CD4-positive, CD25-positive, alpha-beta regulatory T cell (primary cell): Measurements from ENCODE around the gene EPYC. TPM values are rescaled to one million over a fixed set of nuclear protein-coding genes. Genes with fewer than 3 reads are reported as not detected.

Experiments
- ATAC-seq, 2 donors: fragments of 150-1000 bp; cut with Tn5 transposase; one replicate each; pipeline ENCODE4 v1.10.0; 2021; ENCODE audit warnings: low read depth in 2 of 2, moderate number of reproducible peaks in 2 of 2, moderate library complexity in 1 of 2
- DNase-seq, 3 donors: peaks; one replicate each; pipeline versions ENCODE4 v3.0.0 to v3.0.0-alpha.2; 2012 to 2022; ENCODE audit warnings: mixed read lengths in 1 of 3
- H3K27ac ChIP-seq: one replicate; pipeline ENCODE4 v1.7.0; 2013; ENCODE audit warnings: mild to moderate bottlenecking, low read length; ENCODE audit not compliant: insufficient read depth, poor library complexity, severe bottlenecking
- H3K27me3 ChIP-seq: one replicate; pipeline ENCODE4 v1.7.0; 2013; ENCODE audit warnings: low read length; ENCODE audit not compliant: control insufficient read depth, insufficient read depth
- H3K36me3 ChIP-seq: one replicate; pipeline ENCODE4 v1.7.0; 2013; ENCODE audit warnings: mild to moderate bottlenecking, low read length, moderate library complexity; ENCODE audit not compliant: control insufficient read depth, insufficient read depth
- H3K4me1 ChIP-seq: 2 replicates; pipeline ENCODE4 v1.7.0; 2013; ENCODE audit warnings: mild to moderate bottlenecking, low read length; ENCODE audit not compliant: insufficient read depth, control insufficient read depth, poor library complexity, severe bottlenecking
- H3K4me3 ChIP-seq: one replicate; pipeline ENCODE4 v1.7.0; 2013; ENCODE audit warnings: low read depth, mild to moderate bottlenecking, low read length, moderate library complexity
- H3K9me3 ChIP-seq, 2 experiments: 1 replicate in 1 of 2; 2 replicates in 1 of 2; pipeline ENCODE4 v1.7.0; 2013; ENCODE audit warnings: low read length in 2 of 2, mild to moderate bottlenecking in 1 of 2, moderate library complexity in 1 of 2; ENCODE audit not compliant: control insufficient read depth in 2 of 2
- H3K27ac Mint-ChIP-seq, 3 donors: one replicate each; pipeline ENCODE4 v1.8.0; 2020 to 2022; ENCODE audit warnings: mild to moderate bottlenecking in 3 of 3, mixed read lengths in 3 of 3, moderate library complexity in 2 of 3
- H3K27me3 Mint-ChIP-seq: one replicate; pipeline ENCODE4 v1.8.0; 2022; ENCODE audit warnings: mild to moderate bottlenecking, mixed read lengths
- H3K36me3 Mint-ChIP-seq: one replicate; pipeline ENCODE4 v1.8.0; 2020; ENCODE audit warnings: mixed read lengths
- H3K4me1 Mint-ChIP-seq, 4 donors: one replicate each; pipeline ENCODE4 v1.8.0; 2020 to 2022; ENCODE audit warnings: mixed read lengths in 4 of 4, mild to moderate bottlenecking in 1 of 4
- H3K4me3 Mint-ChIP-seq, 4 donors: one replicate each; pipeline ENCODE4 v1.8.0; 2020 to 2022; ENCODE audit warnings: mild to moderate bottlenecking in 4 of 4, mixed read lengths in 4 of 4, moderate library complexity in 3 of 4
- H3K9me3 Mint-ChIP-seq, 7 donors: one replicate each; pipeline ENCODE4 v1.8.0; 2020 to 2022; ENCODE audit warnings: mixed read lengths in 7 of 7, mild to moderate bottlenecking in 3 of 7, moderate library complexity in 2 of 7
- polyA plus RNA-seq, 4 donors: library from polyadenylated mRNA; unstranded; fragments of 300-500 nt; fragmentation: Illumina TruSeq; gene quantifications; one replicate each; pipeline ENCODE4 v1.2.3, GENCODE V29; 2021
- total RNA-seq: library from RNA; stranded (reverse); gene quantifications from one replicate; pipeline ENCODE4 v1.2.3, GENCODE V29; 2022

The EPYC gene
- total and polyA plus RNA-seq, 5 donors from 2014 or later, result not detected

GRCh38 chr12:90977224-90977623 lies 27.5 kb downstream of the EPYC start:
- no peak overlapping the region for H3K4me3 Mint-ChIP-seq
- Histone ChIP-seq H3K36me3 (no peaks in the 10 kb centered on the region), H3K27me3 (peaks cover 2% of the 10 kb centered on the region), H3K4me3 (no peak overlapping the region), H3K9me3 (no peaks in the 10 kb centered on the region), H3K4me1 (no peaks in the 10 kb centered on the region), H3K27ac (no peak overlapping the region)
- no peak overlapping the region for H3K27ac Mint-ChIP-seq
- ATAC-seq (no peak), DNase-seq (no peak)
- H3K27me3 Mint-ChIP-seq, result peaks cover 9% of the 10 kb centered on the region
- H3K36me3 Mint-ChIP-seq, result no peaks in the 10 kb centered on the region
- no peaks in the 10 kb centered on the region for H3K4me1 Mint-ChIP-seq
- H3K9me3 Mint-ChIP-seq, result no peaks in the 10 kb centered on the region

DNA sequence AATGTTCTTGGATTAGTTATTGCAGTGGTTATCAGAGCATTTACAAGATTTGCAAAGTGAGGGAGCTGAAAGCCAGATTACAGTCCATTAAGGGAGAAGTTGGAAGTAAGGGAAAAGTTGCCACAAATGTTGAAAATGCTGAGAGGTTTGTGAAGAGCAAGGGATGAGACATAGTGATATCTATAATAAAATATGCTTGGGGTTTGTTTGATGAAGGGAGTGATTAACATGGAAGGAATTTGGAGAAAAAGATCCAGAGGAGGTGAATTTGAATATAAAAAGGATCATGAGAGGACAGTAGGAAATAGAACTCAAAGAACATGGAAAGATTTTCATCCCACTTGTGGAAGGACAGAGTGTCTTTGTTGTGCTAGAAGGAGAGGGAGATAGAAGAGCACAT lies 30.5 kb downstream of the EPYC start:
- no peaks in the 10 kb centered on the region for H3K36me3 Mint-ChIP-seq
- H3K27ac ChIP-seq, result no peak overlapping the region
- peaks cover 2% of the 10 kb centered on the region for H3K27me3 ChIP-seq
- DNase-seq (no peak), ATAC-seq (no peak)
- no peak overlapping the region for H3K27ac Mint-ChIP-seq
- no peak overlapping the region for H3K4me3 ChIP-seq
- no peaks in the 10 kb centered on the region for H3K36me3 ChIP-seq
- H3K4me3 Mint-ChIP-seq, result no peak overlapping the region
- H3K9me3 Mint-ChIP-seq, result no peaks in the 10 kb centered on the region
- no peaks in the 10 kb centered on the region for H3K9me3 ChIP-seq
- no peaks in the 10 kb centered on the region for H3K4me1 ChIP-seq
- H3K4me1 Mint-ChIP-seq, result no peaks in the 10 kb centered on the region
- H3K27me3 Mint-ChIP-seq, result peaks cover 15% of the 10 kb centered on the region

- no peaks in the 10 kb centered on the region for H3K36me3 Mint-ChIP-seq
- DNase-seq (no peak), ATAC-seq (no peak)
- H3K4me3 Mint-ChIP-seq, result no peak overlapping the region
- H3K4me1 Mint-ChIP-seq, result no peaks in the 10 kb centered on the region
- H3K4me3 ChIP-seq, result no peak overlapping the region
- no peak overlapping the region for H3K27ac ChIP-seq
- H3K9me3 ChIP-seq, result no peaks in the 10 kb centered on the region
- H3K27ac Mint-ChIP-seq, result no peak overlapping the region
- H3K27me3 ChIP-seq, result peaks cover 2% of the 10 kb centered on the region
- peaks cover 20% of the 10 kb centered on the region for H3K27me3 Mint-ChIP-seq
- no peaks in the 10 kb centered on the region for H3K36me3 ChIP-seq
- no peaks in the 10 kb centered on the region for H3K9me3 Mint-ChIP-seq
- H3K4me1 ChIP-seq, result no peaks in the 10 kb centered on the region
Observed at GRCh38 chr12:90972226-90972625, 32.5 kb downstream of the EPYC start.

DNA sequence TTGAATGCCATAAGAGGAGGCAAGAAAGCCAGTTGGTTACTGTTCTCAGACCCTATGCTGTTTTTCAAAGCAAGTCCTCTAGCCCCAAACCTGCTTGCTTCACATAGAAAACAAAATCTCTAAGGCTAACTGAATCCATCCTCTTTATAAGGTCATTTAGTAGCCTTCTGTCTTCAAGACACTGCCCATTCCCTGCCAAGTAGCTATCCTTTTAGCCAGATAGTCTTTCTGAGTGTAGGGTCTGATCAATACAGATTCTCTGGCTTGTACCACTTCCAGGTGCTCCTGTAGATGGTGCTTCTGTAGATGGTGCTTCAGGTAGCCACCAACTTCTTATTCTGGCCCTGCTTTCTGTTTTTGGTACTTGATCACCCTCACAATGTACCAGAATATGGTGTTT lies 33.9 kb downstream of the EPYC start:
- ATAC-seq (no peak), DNase-seq (no peak)
- Mint-ChIP-seq H3K4me1 (no peaks in the 10 kb centered on the region), H3K36me3 (no peaks in the 10 kb centered on the region), H3K9me3 (no peaks in the 10 kb centered on the region), H3K27ac (no peak overlapping the region), H3K27me3 (peaks cover 20% of the 10 kb centered on the region), H3K4me3 (no peak overlapping the region)
- H3K27me3 ChIP-seq, result peaks cover 2% of the 10 kb centered on the region
- H3K36me3 ChIP-seq, result no peaks in the 10 kb centered on the region
- no peaks in the 10 kb centered on the region for H3K4me1 ChIP-seq
- no peak overlapping the region for H3K4me3 ChIP-seq
- no peaks in the 10 kb centered on the region for H3K9me3 ChIP-seq
- H3K27ac ChIP-seq, result no peak overlapping the region

- Mint-ChIP-seq H3K9me3 (no peaks in the 10 kb centered on the region), H3K27ac (no peak overlapping the region), H3K4me3 (no peak overlapping the region), H3K27me3 (peaks cover 20% of the 10 kb centered on the region), H3K36me3 (no peaks in the 10 kb centered on the region), H3K4me1 (no peaks in the 10 kb centered on the region)
- Histone ChIP-seq H3K4me3 (no peak overlapping the region), H3K36me3 (no peaks in the 10 kb centered on the region), H3K27ac (no peak overlapping the region), H3K9me3 (no peaks in the 10 kb centered on the region), H3K27me3 (peaks cover 2% of the 10 kb centered on the region), H3K4me1 (no peaks in the 10 kb centered on the region)
- no peak for ATAC-seq
- no peak for DNase-seq
Observed at GRCh38 chr12:90970471-90970870, 34.3 kb downstream of the EPYC start.

DNA sequence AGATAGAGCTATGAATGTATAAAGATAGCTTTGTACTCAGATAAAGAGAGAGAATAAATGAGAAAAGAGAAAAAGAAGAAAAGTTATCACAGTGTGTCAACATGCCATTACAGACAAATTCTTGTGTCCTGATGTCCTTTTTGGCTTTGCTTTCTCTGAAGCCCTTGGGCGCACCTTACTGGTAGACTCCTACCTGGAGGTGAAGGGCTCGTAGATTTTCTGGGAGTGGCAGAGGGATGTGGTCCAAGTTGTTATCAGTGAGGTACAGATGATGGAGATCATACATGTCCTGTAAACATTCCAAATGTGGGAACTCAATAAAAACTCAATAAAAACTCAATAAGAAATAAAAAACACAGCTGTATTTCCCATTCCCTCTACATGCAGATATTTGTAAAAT lies 34.9 kb downstream of the EPYC start:
- Mint-ChIP-seq H3K36me3 (no peaks in the 10 kb centered on the region), H3K27ac (no peak overlapping the region), H3K4me3 (no peak overlapping the region), H3K4me1 (no peaks in the 10 kb centered on the region), H3K9me3 (no peaks in the 10 kb centered on the region), H3K27me3 (peaks cover 20% of the 10 kb centered on the region)
- ATAC-seq (no peak), DNase-seq (no peak)
- H3K36me3 ChIP-seq, result no peaks in the 10 kb centered on the region
- H3K4me3 ChIP-seq, result no peak overlapping the region
- H3K9me3 ChIP-seq, result no peaks in the 10 kb centered on the region
- no peaks in the 10 kb centered on the region for H3K4me1 ChIP-seq
- no peak overlapping the region for H3K27ac ChIP-seq
- peaks cover 2% of the 10 kb centered on the region for H3K27me3 ChIP-seq

DNA sequence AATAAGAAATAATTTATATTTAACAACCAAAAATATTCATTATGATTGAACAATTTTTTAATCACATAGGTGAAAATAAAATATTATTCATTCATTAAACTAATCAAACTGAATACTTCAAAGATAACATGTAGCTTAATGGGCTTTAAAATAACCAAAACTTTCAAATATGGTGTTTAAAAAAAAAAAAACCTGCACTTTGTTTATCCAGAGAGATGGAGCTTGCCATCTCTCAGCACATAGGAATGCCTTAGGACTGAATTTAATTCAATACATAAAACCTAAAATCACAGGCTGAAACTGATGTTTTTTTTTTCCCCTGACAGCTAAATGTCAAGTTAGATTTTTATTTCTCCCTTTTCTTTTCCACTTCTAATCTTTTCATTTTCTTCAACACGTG lies 35.4 kb downstream of the EPYC start:
- H3K27ac ChIP-seq, result no peak overlapping the region
- H3K4me3 Mint-ChIP-seq, result no peak overlapping the region
- H3K4me1 Mint-ChIP-seq, result no peaks in the 10 kb centered on the region
- no peaks in the 10 kb centered on the region for H3K4me1 ChIP-seq
- DNase-seq (no peak), ATAC-seq (no peak)
- no peak overlapping the region for H3K27ac Mint-ChIP-seq
- peaks cover 15% of the 10 kb centered on the region for H3K27me3 Mint-ChIP-seq
- H3K9me3 Mint-ChIP-seq, result no peaks in the 10 kb centered on the region
- no peak overlapping the region for H3K4me3 ChIP-seq
- H3K36me3 Mint-ChIP-seq, result no peaks in the 10 kb centered on the region
- H3K36me3 ChIP-seq, result no peaks in the 10 kb centered on the region
- H3K27me3 ChIP-seq, result peaks cover 2% of the 10 kb centered on the region
- no peaks in the 10 kb centered on the region for H3K9me3 ChIP-seq

- H3K36me3 Mint-ChIP-seq, result no peaks in the 10 kb centered on the region
Observed at GRCh38 chr12:90965204-90965603, 39.6 kb downstream of the EPYC start.

More at GRCh38 chr12:90965204-90965603, 39.6 kb downstream of the EPYC start:
- H3K4me1 ChIP-seq, result no peaks in the 10 kb centered on the region
- Mint-ChIP-seq H3K4me1 (no peaks in the 10 kb centered on the region), H3K9me3 (no peaks in the 10 kb centered on the region), H3K4me3 (no peak overlapping the region), H3K27me3 (peaks cover 11% of the 10 kb centered on the region), H3K27ac (no peak overlapping the region)
- H3K4me3 ChIP-seq, result no peak overlapping the region
- no peaks in the 10 kb centered on the region for H3K36me3 ChIP-seq
- H3K9me3 ChIP-seq, result no peaks in the 10 kb centered on the region
- DNase-seq, result no peak
- no peak for ATAC-seq
- H3K27ac ChIP-seq, result no peak overlapping the region
- no peaks in the 10 kb centered on the region for H3K27me3 ChIP-seq
